ENCODE measurements around the gene RAB40B. TPM values are rescaled to one million over a fixed set of nuclear protein-coding genes. Genes with fewer than 3 reads are reported as not detected.
"Not testable (repeated sequence)": the region's sequence is repeated elsewhere in the genome, so short reads cannot be mapped to it uniquely, and the experiment has no call there.

The RAB40B gene
- total RNA-seq, 1 experiment from 2014 or later = 22.1 TPM

- TF ChIP-seq REST (IDR thresholded peaks at IDR 0.05; ENCODE audit: low read depth) (no peak), TCF7L2 (IDR thresholded peaks at IDR 0.05; ENCODE audit: borderline replicate concordance, extremely low read depth, insufficient read depth, insufficient read length) (no peak), MAX (IDR thresholded peaks at IDR 0.05) (no peak), ZBTB33 (IDR thresholded peaks at IDR 0.05; ENCODE audit: extremely low read depth, insufficient replicate concordance, low read length) (no peak), ZNF274 (IDR thresholded peaks at IDR 0.05; ENCODE audit: low read depth, low read length) (no peak), CEBPB (IDR thresholded peaks at IDR 0.05; ENCODE audit: low read depth) (no peak), ZFX (IDR thresholded peaks at IDR 0.05) (no peak), ELF1 (IDR thresholded peaks at IDR 0.05; ENCODE audit: borderline replicate concordance, low read depth) (no peak), SRF (IDR thresholded peaks at IDR 0.05; ENCODE audit: low read depth) (no peak)
Observed at GRCh38 chr17:82745524-82745923, 47.0 kb upstream of the RAB40B start (continued).

- peaks cover 17 to 35% of the 10 kb centered on the region in 2 experiments; a peak in 3 of 4 replicates for H3K9me3 ChIP-seq (ENCODE audit: control insufficient read depth in 1 of 2, insufficient read depth in 1 of 2, low read depth in 1 of 2, low read length in 2 of 2)
- H3K27ac ChIP-seq (ENCODE audit: low read depth, low read length); H4K20me1 ChIP-seq (ENCODE audit: insufficient read depth); H3K36me3 ChIP-seq (ENCODE audit: control insufficient read depth in 1 of 2, insufficient read depth in 2 of 2, low read length in 2 of 2); H3K4me1 ChIP-seq (ENCODE audit: control insufficient read depth in 1 of 2, insufficient read depth in 2 of 2, low read length in 2 of 2); H2AFZ ChIP-seq (ENCODE audit: low read depth, low read length, poor library complexity, severe bottlenecking); POLR2A ChIA-PET; H3K27me3 ChIP-seq (ENCODE audit: insufficient read depth, low read length); DNase-seq (ENCODE audit: low read depth, low spot score); H3K9me2 ChIP-seq (ENCODE audit: insufficient read depth); RAD21 ChIA-PET (ENCODE audit: low non-redundant PET in 1 of 2, low total read pairs in 2 of 2, uncharacterized antibody in 2 of 2, unreplicated experiment in 2 of 2); H3K4me3 ChIP-seq (replicated peaks in 1 of 2; ENCODE audit: low read depth in 1 of 2, low read length in 2 of 2); CTCF ChIA-PET; intact Hi-C loops (cut with micrococcal nuclease); ATAC-seq; H3K4me2 ChIP-seq (ENCODE audit: low read length); H3K9ac ChIP-seq (ENCODE audit: low read length); H3K79me2 ChIP-seq (ENCODE audit: insufficient read depth, low read length); BruUV-seq (replicated peaks): not testable (repeated sequence)
Observed at GRCh38 chr17:82744736-82745135, 46.2 kb upstream of the RAB40B start.
